Mucosa of rectum (tissue), 2 donors: ENCODE results near the gene CELSR1.

Experiments
- H3K27ac ChIP-seq, 2 donors: one replicate each; pipeline ENCODE4 v1.7.0; 2013; ENCODE audit warnings: inconsistent platforms in 2 of 2, low read depth in 2 of 2, low read length in 2 of 2
- H3K27me3 ChIP-seq, 2 donors: one replicate each; pipeline ENCODE4 v1.7.0; 2013; ENCODE audit warnings: low read length in 2 of 2; ENCODE audit not compliant: control insufficient read depth in 2 of 2, insufficient read depth in 2 of 2
- H3K36me3 ChIP-seq, 2 donors: one replicate each; pipeline ENCODE4 v1.7.0; 2013; ENCODE audit warnings: low read length in 2 of 2; ENCODE audit not compliant: control insufficient read depth in 2 of 2, insufficient read depth in 2 of 2
- H3K4me1 ChIP-seq, 2 donors: one replicate each; pipeline ENCODE4 v1.7.0; 2013; ENCODE audit warnings: low read length in 2 of 2, mild to moderate bottlenecking in 1 of 2; ENCODE audit not compliant: control insufficient read depth in 2 of 2, insufficient read depth in 2 of 2
- H3K4me3 ChIP-seq, 2 donors: one replicate each; pipeline ENCODE4 v1.7.0; 2013; ENCODE audit warnings: low read length in 2 of 2
- H3K9ac ChIP-seq, 2 donors: one replicate each; pipeline ENCODE4 v1.7.0; 2013; ENCODE audit warnings: low read length in 2 of 2, low read depth in 1 of 2, mild to moderate bottlenecking in 1 of 2
- H3K9me3 ChIP-seq, 2 donors: one replicate each; pipeline ENCODE4 v1.7.0; 2013; ENCODE audit warnings: low read length in 2 of 2; ENCODE audit not compliant: control insufficient read depth in 2 of 2
- donor health status: healthy.
- donor health status: Normal muscosa, but diverticular disease.

Gene CELSR1

GRCh38 chr22:46430961-46431838 lies 106.2 kb downstream of the CELSR1 start:
- H3K36me3 ChIP-seq: no peaks in the 10 kb centered on the region
- H3K9me3 ChIP-seq: no peaks in the 10 kb centered on the region
- peak overlapping the region in 1 of 2 donors; percentile 48 for H3K4me3 ChIP-seq
- no peaks in the 10 kb centered on the region for H3K27me3 ChIP-seq
- peak overlapping the region; percentile 48 to 78 for H3K27ac ChIP-seq
- H3K4me1 ChIP-seq: peaks cover 24 to 37% of the 10 kb centered on the region in 2 donors
- H3K9ac ChIP-seq: peak overlapping the region in 1 of 2 donors; percentile 30

- no peaks in the 10 kb centered on the region for H3K27me3 ChIP-seq
- no peak overlapping the region for H3K4me3 ChIP-seq
- H3K27ac ChIP-seq: peak overlapping the region in 1 of 2 donors; percentile 23
- H3K36me3 ChIP-seq: no peaks in the 10 kb centered on the region
- H3K9ac ChIP-seq: no peak overlapping the region
- peaks cover 24 to 37% of the 10 kb centered on the region in 2 donors for H3K4me1 ChIP-seq
- no peaks in the 10 kb centered on the region for H3K9me3 ChIP-seq
Measured at GRCh38 chr22:46429325-46429853, 108.0 kb downstream of the CELSR1 start.

GRCh38 chr22:46428602-46429324 lies 108.7 kb downstream of the CELSR1 start:
- H3K27ac ChIP-seq: peak overlapping the region in 1 of 2 donors; percentile 23
- no peaks in the 10 kb centered on the region for H3K36me3 ChIP-seq

DNA sequence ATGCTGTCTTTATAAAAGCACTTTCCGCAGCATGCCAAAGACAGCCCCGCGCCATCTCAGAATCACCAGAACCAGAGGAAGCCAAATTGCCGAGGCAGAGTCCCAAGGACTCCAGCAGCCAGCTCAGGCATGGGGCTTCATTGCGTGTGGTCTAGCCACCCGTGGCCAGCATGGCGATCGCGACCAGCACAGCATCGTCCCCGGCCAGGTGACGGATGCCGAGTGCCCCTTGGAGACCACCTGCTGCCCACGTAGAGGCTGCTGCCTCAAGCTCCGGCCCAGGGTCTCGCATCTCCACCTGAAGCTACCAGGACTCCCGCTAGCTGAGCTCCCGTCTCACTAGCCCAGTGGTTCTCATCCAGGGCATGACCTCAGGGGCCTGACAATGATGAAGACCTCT lies 109.2 kb downstream of the CELSR1 start:
- Histone ChIP-seq H3K27ac (no peak overlapping the region), H3K4me3 (no peak overlapping the region), H3K36me3 (no peaks in the 10 kb centered on the region), H3K9me3 (no peaks in the 10 kb centered on the region), H3K4me1 (peaks cover 24 to 37% of the 10 kb centered on the region in 2 donors), H3K9ac (no peak overlapping the region), H3K27me3 (no peaks in the 10 kb centered on the region)

More at GRCh38 chr22:46428602-46429324, 108.7 kb downstream of the CELSR1 start:
- H3K4me3 ChIP-seq: no peak overlapping the region
- no peaks in the 10 kb centered on the region for H3K27me3 ChIP-seq
- H3K4me1 ChIP-seq: peaks cover 24 to 37% of the 10 kb centered on the region in 2 donors
- H3K9ac ChIP-seq: no peak overlapping the region
- H3K9me3 ChIP-seq: no peaks in the 10 kb centered on the region

DNA sequence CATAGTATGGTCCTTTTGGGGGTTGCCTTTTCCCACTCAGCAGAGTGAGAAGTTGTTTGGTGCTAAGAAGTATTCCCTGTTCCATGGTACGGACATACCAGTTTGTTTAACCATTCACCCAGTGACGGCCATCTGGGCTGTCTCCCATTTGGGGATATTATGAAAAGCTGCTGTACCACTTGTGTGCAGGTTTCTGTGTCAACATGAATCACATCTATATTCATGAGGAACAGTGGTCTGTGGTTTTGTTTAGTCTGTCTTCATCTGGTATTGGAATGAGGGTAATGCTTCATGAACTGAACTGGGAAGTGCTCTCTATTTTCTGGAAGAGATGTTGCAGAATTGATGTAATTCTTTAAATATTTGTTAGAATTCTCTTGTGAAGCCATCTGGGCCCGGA lies 112.4 kb downstream of the CELSR1 start:
- H3K9ac ChIP-seq: no peak overlapping the region

DNA sequence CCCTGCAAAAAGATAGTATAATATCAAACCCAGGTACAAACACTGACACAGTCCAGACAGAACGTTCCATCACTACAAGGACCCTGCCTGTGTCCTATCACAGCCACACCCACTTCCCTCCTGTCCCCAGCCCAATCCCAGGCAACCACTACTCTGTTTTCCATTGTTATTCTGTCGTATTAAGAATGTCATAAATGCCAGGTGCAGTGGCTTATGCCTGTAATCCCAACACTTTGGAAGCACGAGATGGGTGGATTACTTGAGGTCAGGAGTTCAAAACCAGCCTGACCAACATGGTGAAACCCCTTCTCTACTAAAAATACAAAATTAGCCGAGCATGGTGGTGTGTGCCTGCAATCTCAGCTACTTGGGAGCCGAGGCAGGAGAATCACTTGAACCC lies 112.9 kb downstream of the CELSR1 start:
- H3K27me3 ChIP-seq: no peaks in the 10 kb centered on the region
- H3K9me3 ChIP-seq: no peaks in the 10 kb centered on the region
- no peaks in the 10 kb centered on the region for H3K36me3 ChIP-seq
- H3K9ac ChIP-seq: no peak overlapping the region
- no peak overlapping the region for H3K4me3 ChIP-seq
- H3K4me1 ChIP-seq: peaks cover 3 to 5% of the 10 kb centered on the region in 2 donors
- H3K27ac ChIP-seq: no peak overlapping the region

More for the DNA sequence above, 112.4 kb downstream of the CELSR1 start:
- peaks cover 8 to 10% of the 10 kb centered on the region in 2 donors for H3K4me1 ChIP-seq
- H3K27me3 ChIP-seq: no peaks in the 10 kb centered on the region
- no peak overlapping the region for H3K27ac ChIP-seq
- no peaks in the 10 kb centered on the region for H3K9me3 ChIP-seq
- no peaks in the 10 kb centered on the region for H3K36me3 ChIP-seq
- H3K4me3 ChIP-seq: no peak overlapping the region

GRCh38 chr22:46422896-46423295 lies 114.5 kb downstream of the CELSR1 start:
- Histone ChIP-seq H3K27me3 (no peaks in the 10 kb centered on the region), H3K27ac (no peak overlapping the region), H3K4me1 (no peaks in the 10 kb centered on the region), H3K9ac (no peak overlapping the region), H3K4me3 (no peak overlapping the region), H3K36me3 (no peaks in the 10 kb centered on the region), H3K9me3 (no peaks in the 10 kb centered on the region)

DNA sequence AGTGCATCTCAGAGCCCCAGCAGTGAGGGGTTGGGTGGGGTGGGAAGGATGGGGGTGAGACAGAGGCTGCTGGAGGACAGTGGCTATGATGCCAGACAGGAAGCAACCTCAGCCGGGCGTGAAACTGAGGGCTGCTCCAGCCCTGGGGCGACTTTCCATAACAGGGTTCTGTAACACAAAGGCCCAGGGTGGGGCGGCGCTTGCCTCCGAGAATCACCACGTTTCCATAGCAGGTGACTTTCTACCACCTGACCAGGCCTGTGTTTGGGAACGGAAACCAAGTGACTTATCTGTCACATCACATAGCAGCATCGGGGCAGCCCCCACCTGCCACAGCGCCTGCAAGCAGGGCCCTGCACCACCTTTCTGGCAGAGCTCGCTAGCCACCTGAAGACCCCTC lies 116.2 kb downstream of the CELSR1 start:
- Histone ChIP-seq H3K36me3 (no peaks in the 10 kb centered on the region), H3K4me3 (no peak overlapping the region), H3K9me3 (no peaks in the 10 kb centered on the region), H3K27me3 (no peaks in the 10 kb centered on the region), H3K9ac (no peak overlapping the region), H3K4me1 (no peaks in the 10 kb centered on the region), H3K27ac (no peak overlapping the region)

DNA sequence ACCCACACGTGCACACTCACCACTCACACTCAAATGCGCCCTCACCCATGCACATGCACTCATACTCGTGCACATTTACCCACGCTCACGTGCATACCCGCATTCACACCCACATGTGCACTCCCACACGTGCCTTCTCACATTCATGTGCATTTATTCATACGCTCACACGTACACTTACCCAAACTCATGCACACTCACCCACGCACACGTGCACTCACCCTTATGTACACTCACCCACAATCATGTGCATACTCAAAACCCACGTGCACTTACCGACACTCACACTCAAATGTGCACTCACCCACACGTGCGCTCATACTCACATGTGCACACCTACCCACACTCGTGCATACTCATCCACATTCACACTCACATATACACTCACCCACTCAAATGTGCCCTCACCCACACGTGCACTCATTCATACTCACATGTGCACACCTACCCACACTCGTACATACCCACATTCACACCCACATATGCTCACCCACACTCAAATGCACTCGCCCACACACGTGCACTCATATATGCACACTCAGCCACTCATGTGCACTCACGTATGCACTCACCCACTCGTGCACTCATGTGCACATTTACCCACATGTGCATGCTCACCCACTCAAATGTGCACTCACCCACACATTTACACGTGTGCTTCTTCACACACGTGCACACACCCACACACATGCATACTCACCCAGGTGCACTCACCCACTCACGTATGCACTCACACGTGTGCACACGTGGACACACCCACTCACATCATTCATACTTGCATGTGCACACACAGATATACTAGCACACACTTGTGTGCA lies 117.5 kb downstream of the CELSR1 start:
- no peaks in the 10 kb centered on the region for H3K9me3 ChIP-seq
- H3K4me3 ChIP-seq: no peak overlapping the region
- no peak overlapping the region for H3K9ac ChIP-seq
- H3K27me3 ChIP-seq: no peaks in the 10 kb centered on the region
- H3K27ac ChIP-seq: no peak overlapping the region
- H3K36me3 ChIP-seq: no peaks in the 10 kb centered on the region
- H3K4me1 ChIP-seq: no peaks in the 10 kb centered on the region
